Stomach (tissue), 4 donors: ENCODE results near the gene EIF3B.

Source experiments
- CTCF ChIP-seq, 7 experiments: fragments of 450-650 bp in 4 of 7; fragments of 200-600 bp in 3 of 7; sonication (generic) in 3 of 7; IDR thresholded peaks; one replicate each; pipeline ENCODE4 v1.5.1; 2016 to 2019; ENCODE audit warnings: antibody characterized with exemption in 7 of 7, control low read depth in 2 of 7, mild to moderate bottlenecking in 1 of 7
- EP300 ChIP-seq: sonication (generic); formaldehyde crosslinking; IDR thresholded peaks from one replicate; pipeline ENCODE4 v1.6.1; 2017; ENCODE audit warnings: antibody characterized with exemption
- POLR2A ChIP-seq, 4 donors: fragments of 450-650 bp; IDR thresholded peaks; one replicate each; pipeline ENCODE4 v1.6.1; 2016; ENCODE audit warnings: antibody characterized with exemption in 4 of 4, control low read depth in 2 of 4, mild to moderate bottlenecking in 1 of 4, moderate library complexity in 1 of 4
- POLR2AphosphoS5 ChIP-seq, 3 donors: sonication (generic); formaldehyde crosslinking; IDR thresholded peaks; one replicate each; pipeline ENCODE4 v1.6.1; 2016; ENCODE audit warnings: antibody characterized with exemption in 3 of 3

GRCh38 chr7:2350861-2351260 is 3.8 kb upstream of the EIF3B start:
- TF ChIP-seq CTCF (IDR thresholded peaks at IDR 0.05) (no peak), POLR2A (IDR thresholded peaks at IDR 0.05) (no peak), POLR2AphosphoS5 (IDR thresholded peaks at IDR 0.05) (no peak), EP300 (no peak)
